T-helper 9 cell (primary cell): ENCODE data around the gene STEAP2.
"Not testable (repeated sequence)": the region's sequence is repeated elsewhere in the genome, so short reads cannot be mapped to it uniquely, and the experiment has no call there.

ENCODE experiments used
- DNase-seq: peaks from one replicate; pipeline ENCODE4 v3.0.0-alpha.2; 2020

STEAP2 gene

GRCh38 chr7:90238583-90238982 is 27.0 kb downstream of the STEAP2 start:
- DNase-seq: no peak

- DNase-seq: no peak
These were observed 27.5 kb downstream of the STEAP2 start for GRCh38 chr7:90239050-90239449.

GRCh38 chr7:90239625-90240228 is 28.2 kb downstream of the STEAP2 start:
- DNase-seq: no peak

GRCh38 chr7:90242369-90243168 is 31.0 kb downstream of the STEAP2 start:
- DNase-seq: no peak

- DNase-seq: no peak
These were observed 32.0 kb downstream of the STEAP2 start for GRCh38 chr7:90243556-90243955.

- no peak for DNase-seq
These were observed 33.0 kb downstream of the STEAP2 start for GRCh38 chr7:90244565-90244908.

- peak; percentile 79 for DNase-seq
These were observed 33.6 kb downstream of the STEAP2 start, which contains the start of gene CFAP69 for GRCh38 chr7:90244909-90245851. CFAP69 (plus strand) TSS chr7:90245174; CDS start chr7:90245425, 251 bp downstream.

- DNase-seq: no peak
These were observed 34.6 kb downstream of the STEAP2 start for GRCh38 chr7:90246171-90246570.

- no peak for DNase-seq
These were observed 37.2 kb downstream of the STEAP2 start for GRCh38 chr7:90248706-90249105.

- no peak for DNase-seq
These were observed 39.2 kb downstream of the STEAP2 start for GRCh38 chr7:90250601-90251303.

GRCh38 chr7:90251304-90251635 is 39.7 kb downstream of the STEAP2 start:
- DNase-seq: no peak

GRCh38 chr7:90256011-90256410 is 44.5 kb downstream of the STEAP2 start:
- not testable (repeated sequence) for DNase-seq

- DNase-seq: no peak
These were observed 45.2 kb downstream of the STEAP2 start for GRCh38 chr7:90256778-90257177.

GRCh38 chr7:90261441-90261840 is 49.9 kb downstream of the STEAP2 start:
- no peak for DNase-seq

GRCh38 chr7:90262438-90262837 is 50.9 kb downstream of the STEAP2 start:
- DNase-seq: no peak

GRCh38 chr7:90266808-90267207 is 55.3 kb downstream of the STEAP2 start:
- DNase-seq: no peak

- DNase-seq: no peak
These were observed 55.8 kb downstream of the STEAP2 start for GRCh38 chr7:90267263-90267858.

GRCh38 chr7:90269163-90269562 is 57.6 kb downstream of the STEAP2 start:
- DNase-seq: no peak

GRCh38 chr7:90270431-90271178 is 59.1 kb downstream of the STEAP2 start:
- no peak for DNase-seq

GRCh38 chr7:90271753-90272152 is 60.2 kb downstream of the STEAP2 start:
- DNase-seq: no peak

- DNase-seq: no peak
These were observed 60.7 kb downstream of the STEAP2 start for GRCh38 chr7:90272242-90272641.

GRCh38 chr7:90274161-90274560 is 62.6 kb downstream of the STEAP2 start:
- DNase-seq: no peak
